Keratinocyte (primary cell): Measurements from ENCODE around the gene C9orf153. TPM values are rescaled to one million over a fixed set of nuclear protein-coding genes. Genes with fewer than 3 reads are reported as not detected.

ENCODE experiments used
- DNase-seq: peaks from one replicate; pipeline ENCODE4 v3.0.0-alpha.2; 2011; ENCODE audit warnings: low read depth, missing footprints, low spot score
- FAIRE-seq: peaks from 2 replicates; lab custom pipeline; 2011; peaks lifted over from hg19 to GRCh38; lab: Jason Lieb, UNC
- H2AFZ ChIP-seq: 2 replicates; pipeline ENCODE4 v1.6.0; 2012; ENCODE audit warnings: low read length, control low read depth, inconsistent platforms; ENCODE audit not compliant: control insufficient read depth
- H3K27ac ChIP-seq: 2 replicates; pipeline ENCODE4 v1.5.1; 2011; ENCODE audit warnings: low read length; ENCODE audit not compliant: control insufficient read depth, insufficient read depth
- H3K27me3 ChIP-seq: 3 replicates; pipeline ENCODE4 v1.6.0; 2011; ENCODE audit warnings: low read length; ENCODE audit not compliant: control insufficient read depth, insufficient read depth; ENCODE audit errors: extremely low read depth
- H3K36me3 ChIP-seq, 2 experiments: 2 replicates in 1 of 2; 3 replicates in 1 of 2; pipeline ENCODE4 v1.5.1; 2011; ENCODE audit warnings: low read length in 2 of 2, mild to moderate bottlenecking in 1 of 2; ENCODE audit not compliant: control insufficient read depth in 2 of 2, insufficient read depth in 2 of 2; ENCODE audit errors: extremely low read depth in 1 of 2
- H3K4me1 ChIP-seq: 3 replicates; pipeline ENCODE4 v1.5.1; 2011; ENCODE audit warnings: low read length; ENCODE audit not compliant: control insufficient read depth, insufficient read depth; ENCODE audit errors: extremely low read depth
- H3K4me2 ChIP-seq: 3 replicates; pipeline ENCODE4 v1.6.0; 2011; ENCODE audit warnings: low read depth, low read length; ENCODE audit not compliant: control insufficient read depth, insufficient read depth; ENCODE audit errors: extremely low read depth
- H3K4me3 ChIP-seq, 3 experiments: fragments of 200-600 bp in 1 of 3; sonication (generic) in 1 of 3; 2 replicates in 2 of 3; 3 replicates in 1 of 3; pipeline ENCODE4 v1.5.1; 2011 to 2016; ENCODE audit warnings: low read length in 3 of 3, mild to moderate bottlenecking in 3 of 3, control low read depth in 2 of 3, inconsistent platforms in 1 of 3, low read depth in 1 of 3, mixed read lengths in 1 of 3, mixed run types in 1 of 3, moderate library complexity in 1 of 3; ENCODE audit not compliant: control insufficient read depth in 2 of 3, insufficient read depth in 2 of 3; ENCODE audit errors: extremely low read depth in 1 of 3
- H3K79me2 ChIP-seq: 2 replicates; pipeline ENCODE4 v1.6.0; 2012; ENCODE audit warnings: low read length; ENCODE audit not compliant: control insufficient read depth, insufficient read depth
- H3K9ac ChIP-seq: 3 replicates; pipeline ENCODE4 v1.6.0; 2011; ENCODE audit warnings: low read length; ENCODE audit not compliant: control insufficient read depth, insufficient read depth; ENCODE audit errors: extremely low read depth
- H3K9me1 ChIP-seq: 3 replicates; pipeline ENCODE4 v1.6.0; 2011; ENCODE audit warnings: low read length; ENCODE audit not compliant: control insufficient read depth, insufficient read depth; ENCODE audit errors: extremely low read depth
- H3K9me3 ChIP-seq: 2 replicates; pipeline ENCODE4 v1.5.1; 2012; ENCODE audit warnings: low read depth, low read length; ENCODE audit not compliant: control insufficient read depth
- H4K20me1 ChIP-seq: 3 replicates; pipeline ENCODE4 v1.6.0; 2011; ENCODE audit warnings: low read length; ENCODE audit not compliant: control insufficient read depth, insufficient read depth; ENCODE audit errors: extremely low read depth
- CTCF ChIP-seq, 3 experiments: IDR thresholded peaks in 1 of 3; conservative IDR thresholded peaks in 1 of 3; optimal IDR thresholded peaks in 1 of 3; 2 replicates in 2 of 3; 3 replicates in 1 of 3; pipeline versions ENCODE3 to v1.5.1; 2011; ENCODE audit warnings: low read length in 3 of 3, mild to moderate bottlenecking in 3 of 3, moderate library complexity in 2 of 3, control low read depth in 1 of 3, inconsistent platforms in 1 of 3; ENCODE audit not compliant: insufficient read depth in 2 of 3; ENCODE audit errors: extremely low read depth in 1 of 3
- EZH2 ChIP-seq: IDR thresholded peaks from one replicate; pipeline ENCODE4 v1.6.1; 2012; ENCODE audit warnings: inconsistent platforms, mild to moderate bottlenecking, low read length, moderate library complexity
- dilution Hi-C: fragments of 300-500 bp; cut with MboI; formaldehyde crosslinking; loops from one replicate; pipeline ENCODE4 v1.7.0; 2020; ENCODE audit warnings: low sequenced_read_pairs; ENCODE audit not compliant: extremely low pct_ligation_motif_present
- polyA plus RNA-seq, 5 experiments: library from polyadenylated mRNA; depleted of rRNA in 3 of 5; stranded (reverse) in 3 of 5; stranded (forward) in 1 of 5; unstranded in 1 of 5; fragments of >200 nt; gene quantifications; 1 replicate in 1 of 5; 2 replicates in 3 of 5; 3 replicates in 1 of 5; pipeline versions ENCODE4 v1.2.1 to v1.2.3, GENCODE V29; 2011 to 2012; ENCODE audit warnings: missing spikeins in 2 of 5, low read depth in 1 of 5, low replicate concordance in 1 of 5

The C9orf153 gene
- polyA plus RNA-seq, 1 donor (not counting 4 experiments of a cell fraction or from before 2014, with no cell fraction given) = not detected

- dilution Hi-C loops = no loop called here
- TF ChIP-seq EZH2 = no peak
- no peak for TF ChIP-seq CTCF (optimal IDR thresholded peaks at IDR 0.05 in 1 of 3, IDR thresholded peaks at IDR 0.05 in 1 of 3, conservative IDR thresholded peaks at IDR 0.05 in 1 of 3; ENCODE audit: extremely low read depth in 1 of 3, insufficient read depth in 2 of 3, low read length in 3 of 3)
- Histone ChIP-seq H2AFZ (no peak overlapping the region), H3K4me1 (no peaks in the 10 kb centered on the region), H3K36me3 (no peaks in the 10 kb centered on the region), H3K27me3 (no peaks in the 10 kb centered on the region), H3K4me3 (no peak overlapping the region), H3K4me2 (no peak overlapping the region), H3K9ac (no peak overlapping the region), H3K9me3 (no peaks in the 10 kb centered on the region), H4K20me1 (no peaks in the 10 kb centered on the region), H3K9me1 (no peaks in the 10 kb centered on the region), H3K27ac (no peak overlapping the region), H3K79me2 (no peaks in the 10 kb centered on the region)
- DNase-seq (no peak), FAIRE-seq (no peak)
These were observed 12.7 kb downstream of the C9orf153 start for GRCh38 chr9:86246752-86247161.

- H3K36me3 ChIP-seq = no peaks in the 10 kb centered on the region
- H3K27me3 ChIP-seq = no peaks in the 10 kb centered on the region
- dilution Hi-C loops = no loop called here
- H2AFZ ChIP-seq = no peak overlapping the region
- no peaks in the 10 kb centered on the region for H3K79me2 ChIP-seq
- no peaks in the 10 kb centered on the region for H4K20me1 ChIP-seq
- DNase-seq (no peak), FAIRE-seq (no peak)
- H3K4me2 ChIP-seq = no peak overlapping the region
- no peaks in the 10 kb centered on the region for H3K4me1 ChIP-seq
- no peaks in the 10 kb centered on the region for H3K9me1 ChIP-seq
- H3K9me3 ChIP-seq = no peaks in the 10 kb centered on the region
- no peak overlapping the region for H3K4me3 ChIP-seq
- no peak overlapping the region for H3K27ac ChIP-seq
- TF ChIP-seq CTCF (optimal IDR thresholded peaks at IDR 0.05 in 1 of 3, IDR thresholded peaks at IDR 0.05 in 1 of 3, conservative IDR thresholded peaks at IDR 0.05 in 1 of 3; ENCODE audit: extremely low read depth in 1 of 3, insufficient read depth in 2 of 3, low read length in 3 of 3) (no peak), EZH2 (no peak)
- H3K9ac ChIP-seq = no peak overlapping the region
These were observed 17.4 kb downstream of the C9orf153 start for GRCh38 chr9:86242071-86242470.
